GM19035 (cell line): ENCODE results near the gene SH3BP2.

Experiments
- ATAC-seq: cut with Tn5 transposase; IDR thresholded peaks from one replicate; pipeline ENCODE4 v1.9.1; 2021; ENCODE audit not compliant: unreplicated experiment

Gene SH3BP2

GRCh38 chr4:2802618-2803531 is 10.0 kb downstream of the SH3BP2 start:
- ATAC-seq, result no peak

DNA sequence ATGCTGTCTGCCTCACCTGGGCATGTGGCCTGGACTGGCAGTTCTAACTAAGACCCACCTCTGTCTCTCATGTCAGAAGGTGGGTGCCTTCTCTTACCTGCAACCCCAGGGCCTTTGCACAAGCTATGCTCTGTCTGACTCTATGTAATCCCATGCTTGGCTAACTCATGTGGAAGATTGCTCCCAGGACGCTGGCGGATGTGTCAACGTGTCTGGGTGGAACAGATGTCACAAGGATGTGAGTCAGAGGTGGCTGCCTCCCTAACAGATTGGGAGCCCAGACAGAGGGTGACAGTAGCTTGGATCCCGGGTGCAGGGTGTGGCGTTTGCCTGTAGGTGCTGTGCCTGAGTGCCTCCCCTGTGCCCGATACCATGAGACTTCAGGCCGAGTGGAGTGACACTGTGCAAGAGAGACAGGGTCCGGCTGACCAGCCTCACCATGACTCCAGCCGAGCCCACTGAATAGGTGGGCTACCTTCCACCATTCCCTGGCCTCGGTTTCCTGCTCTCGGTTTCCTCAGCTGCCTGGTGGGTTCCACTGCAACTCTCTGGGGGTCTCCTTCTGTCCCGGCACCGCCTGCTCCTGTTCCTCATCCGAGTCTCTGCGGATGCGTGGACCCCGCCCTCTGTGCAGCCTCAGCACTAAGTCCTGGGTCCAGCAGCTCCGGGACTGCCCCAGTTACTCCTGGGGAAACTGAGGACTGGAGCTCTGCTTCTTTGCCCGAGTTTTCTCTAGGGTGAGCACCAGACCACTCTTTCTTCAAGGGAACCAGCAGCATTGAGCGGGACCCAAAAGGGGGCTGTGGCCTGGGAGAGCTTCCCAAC is 11.0 kb downstream of the SH3BP2 start:
- ATAC-seq, result no peak

- no peak for ATAC-seq
These were observed 11.6 kb downstream of the SH3BP2 start for GRCh38 chr4:2804449-2804972.

DNA sequence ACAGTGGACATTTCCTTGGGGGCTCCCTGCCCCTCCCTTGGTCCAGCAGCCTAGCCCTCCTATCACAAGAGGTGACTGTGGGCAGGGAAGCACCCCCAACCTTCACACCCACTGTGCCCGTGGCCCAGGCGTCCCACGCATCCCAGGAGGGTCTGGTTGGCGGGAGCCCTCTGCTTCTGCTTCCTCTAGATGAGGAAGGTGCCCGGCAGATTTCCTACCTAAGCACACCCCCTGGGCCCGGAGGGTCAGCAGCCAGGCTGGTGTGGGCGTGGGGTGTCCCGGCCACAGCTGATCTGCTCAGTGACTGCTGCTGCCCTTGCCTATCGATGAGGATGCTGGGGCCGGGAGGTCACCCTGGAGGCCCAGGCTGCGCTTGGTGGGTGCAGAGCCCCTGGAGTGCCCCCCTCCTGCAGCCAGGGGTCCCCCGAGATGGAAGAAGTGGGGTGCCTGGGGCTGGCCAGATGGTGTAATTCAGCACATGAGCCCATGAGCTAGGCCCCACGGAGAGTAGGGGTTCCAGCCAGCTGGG is 12.2 kb downstream of the SH3BP2 start:
- ATAC-seq, result no peak

DNA sequence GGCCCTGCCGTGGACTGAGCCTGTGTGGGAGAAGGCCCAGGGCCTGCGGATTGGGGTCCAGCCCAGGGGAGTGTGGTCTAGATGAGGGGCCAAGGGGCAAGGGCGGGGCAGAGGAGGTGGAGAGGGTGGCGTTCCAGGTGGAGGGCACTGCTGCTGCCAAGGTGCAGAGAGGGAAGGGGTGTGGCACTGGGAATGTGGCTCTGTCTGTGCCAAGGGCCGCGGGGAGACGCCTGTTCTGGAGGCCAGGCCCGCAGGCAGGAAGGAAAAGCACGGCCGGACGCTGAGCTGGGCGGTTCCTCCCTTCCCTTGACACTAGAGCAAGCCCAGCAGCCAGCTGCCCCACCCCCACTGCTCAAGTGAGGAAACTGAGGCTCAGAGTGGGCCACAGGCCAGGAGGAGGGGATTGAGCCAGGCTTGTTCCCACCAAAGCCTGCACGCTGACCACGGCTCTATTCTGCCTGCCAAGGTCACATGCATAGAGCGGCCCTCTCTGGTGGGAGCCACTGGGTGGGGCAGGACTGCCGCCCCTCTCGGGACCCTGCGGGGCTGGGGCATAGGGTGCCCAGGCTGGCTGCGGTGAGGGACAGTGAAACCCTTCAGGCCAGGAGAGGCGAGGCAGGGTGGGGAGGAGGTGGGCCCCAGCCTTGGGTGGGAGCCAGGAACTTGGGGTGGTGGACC is 13.0 kb downstream of the SH3BP2 start:
- no peak for ATAC-seq

DNA sequence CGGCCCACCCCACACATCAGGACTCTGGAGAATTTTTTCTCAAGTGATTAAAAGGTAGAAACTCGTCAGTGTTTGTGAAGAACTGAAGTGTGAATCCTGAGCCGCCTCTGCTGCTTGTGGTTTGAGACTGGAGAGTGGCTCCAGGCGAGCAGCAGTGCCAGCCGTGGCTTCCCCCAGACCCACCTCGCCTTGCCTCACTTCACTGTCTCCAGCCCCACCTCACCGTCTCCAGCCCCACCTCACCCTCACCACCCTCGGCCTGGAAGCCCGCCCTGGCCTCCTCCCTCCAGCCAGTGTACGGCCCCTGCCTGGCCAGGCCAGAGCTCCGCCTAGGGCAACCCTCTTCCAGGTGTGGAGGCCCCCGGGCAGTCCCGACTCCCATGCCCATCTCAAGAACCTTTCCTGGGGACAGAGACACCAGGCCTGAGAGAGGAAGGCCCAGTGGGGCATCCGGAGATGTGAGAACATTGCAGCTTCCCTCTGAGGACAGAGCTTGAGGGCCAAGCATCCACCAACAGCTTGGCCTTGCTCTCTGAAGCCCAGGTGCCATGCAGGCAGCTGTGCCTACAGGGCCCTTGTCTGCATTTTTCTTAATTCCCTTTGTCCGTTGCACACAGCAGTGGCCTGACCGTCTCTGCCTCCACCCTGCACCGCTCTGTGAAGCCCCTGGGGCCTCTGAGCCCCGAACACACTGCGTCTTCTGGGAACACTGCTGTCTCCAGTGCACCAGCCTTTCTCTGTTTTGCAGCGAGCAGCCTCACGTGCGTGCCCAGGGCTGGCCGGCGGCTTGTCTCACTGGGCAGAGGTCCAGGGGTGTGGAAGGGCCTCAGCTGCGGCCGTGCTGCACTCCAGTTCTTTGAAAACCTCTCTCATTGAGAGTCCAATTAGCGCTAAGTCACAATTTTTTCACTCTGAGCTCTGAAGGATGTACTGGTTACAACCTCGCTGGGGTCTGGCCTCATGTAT is 13.8 kb downstream of the SH3BP2 start:
- ATAC-seq, result no peak

DNA sequence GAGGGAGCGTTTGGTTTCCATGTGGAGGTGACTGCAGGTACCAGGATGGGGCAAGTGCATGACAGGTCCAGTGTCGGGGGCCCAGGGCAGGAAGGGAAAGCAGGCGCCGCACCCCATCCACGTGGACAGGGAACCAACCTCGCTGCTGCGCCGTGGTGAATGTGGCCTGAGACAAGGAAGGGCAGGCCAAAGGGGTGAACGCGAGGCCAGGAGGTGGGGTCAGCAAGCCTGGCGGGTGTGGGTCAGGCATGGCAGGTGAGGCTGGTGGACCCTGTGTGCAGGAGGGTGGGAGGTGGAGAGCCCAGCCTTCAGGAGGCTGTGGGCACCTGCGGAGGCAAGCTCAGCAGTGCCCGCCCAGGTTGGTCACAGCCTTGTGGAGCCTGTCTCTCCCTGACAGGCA is 14.7 kb downstream of the SH3BP2 start:
- ATAC-seq, result no peak

- ATAC-seq, result no peak
These were observed 15.1 kb downstream of the SH3BP2 start for GRCh38 chr4:2808001-2808400.

GRCh38 chr4:2809610-2810180 is 16.8 kb downstream of the SH3BP2 start:
- no peak for ATAC-seq

- no peak for ATAC-seq
These were observed 17.5 kb downstream of the SH3BP2 start for GRCh38 chr4:2810388-2810787.

DNA sequence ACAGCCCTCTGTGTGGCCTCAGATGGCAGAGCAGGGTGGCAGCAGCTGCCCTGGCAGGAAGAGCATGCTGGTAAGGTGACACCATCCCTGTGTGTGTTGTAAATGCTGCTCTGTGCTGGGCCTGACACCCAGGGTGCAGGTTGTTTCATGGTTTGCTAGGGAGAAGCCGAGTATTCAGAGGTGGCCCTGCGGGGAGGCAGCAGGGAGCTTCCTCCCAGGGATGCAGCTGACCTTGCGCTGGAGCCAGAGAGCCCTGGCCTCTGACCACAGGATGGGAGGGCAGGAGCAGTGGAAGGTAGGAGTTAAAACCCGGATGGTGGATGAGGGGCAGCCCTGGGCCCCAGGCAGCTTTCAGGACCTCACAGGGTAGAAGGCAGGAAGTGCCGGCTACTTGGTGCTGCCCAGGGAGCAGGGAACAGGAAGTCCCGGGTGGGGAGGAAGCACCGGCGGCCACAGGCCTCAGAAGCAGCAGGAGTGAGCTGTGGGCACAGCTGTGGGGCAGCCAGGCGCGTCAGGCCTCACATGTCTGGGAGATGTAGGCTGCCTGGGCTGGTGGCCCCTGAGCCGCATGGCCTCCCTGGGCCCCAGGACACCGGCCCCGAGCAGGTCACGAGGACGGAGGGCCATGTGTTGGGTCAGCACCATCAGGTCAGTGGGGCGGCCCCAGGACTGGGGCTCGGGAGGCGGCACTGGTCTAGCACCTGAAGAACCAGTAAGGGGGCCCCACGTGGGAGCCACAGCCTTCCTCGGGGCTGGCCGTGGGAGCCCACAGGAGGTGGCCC is 19.1 kb downstream of the SH3BP2 start:
- peak; percentile 64 for ATAC-seq

GRCh38 chr4:2812612-2813354 is 19.9 kb downstream of the SH3BP2 start:
- ATAC-seq, result no peak

GRCh38 chr4:2813446-2814405 is 20.8 kb downstream of the SH3BP2 start:
- no peak for ATAC-seq

GRCh38 chr4:2814627-2815270 is 21.9 kb downstream of the SH3BP2 start:
- no peak for ATAC-seq

DNA sequence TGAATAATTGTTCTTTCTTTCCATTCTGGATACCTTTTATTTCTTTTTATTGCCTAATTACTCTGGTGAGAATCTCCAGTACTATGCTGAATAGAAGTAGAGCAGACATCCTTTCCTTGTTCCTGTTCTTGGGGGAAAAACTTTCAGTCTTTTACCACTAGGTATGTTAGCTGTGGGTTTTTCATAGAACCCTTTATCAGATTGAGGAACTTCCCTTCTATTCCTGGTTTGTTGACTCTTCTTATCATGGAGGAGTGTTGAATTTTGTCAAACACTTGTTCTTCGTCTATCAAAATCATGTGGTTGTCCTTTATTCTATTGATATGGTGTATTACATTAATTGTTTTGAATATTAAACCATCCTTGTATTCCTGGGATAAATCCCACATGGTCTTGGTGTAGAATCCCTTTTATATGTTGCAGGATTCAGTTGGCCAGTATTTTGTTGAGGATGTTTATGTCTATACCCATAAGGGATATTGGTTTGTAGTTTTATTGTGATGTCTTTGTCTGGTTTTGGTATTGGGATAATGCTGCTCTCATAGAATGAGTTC is 23.6 kb downstream of the SH3BP2 start:
- ATAC-seq, result no peak

DNA sequence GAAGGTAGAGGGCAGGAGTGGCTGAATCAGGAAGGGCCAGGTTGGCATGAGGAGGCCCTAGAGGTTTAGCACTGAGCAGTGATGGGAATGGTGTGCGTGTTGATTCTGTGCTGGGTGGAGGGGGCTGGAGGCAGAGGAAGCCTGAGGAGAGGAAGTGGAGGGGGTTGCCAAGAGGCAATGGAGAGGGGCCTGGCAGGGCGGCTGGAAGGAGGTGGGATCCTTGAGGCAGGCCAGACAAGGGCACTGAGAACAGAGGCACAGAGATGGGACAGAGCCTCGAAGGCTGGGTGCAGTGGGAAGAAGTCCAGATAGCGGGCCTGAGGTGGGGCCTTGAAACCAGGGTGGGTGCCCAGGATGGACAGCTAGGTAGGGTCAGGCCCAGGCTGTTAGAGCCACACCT is 24.3 kb downstream of the SH3BP2 start:
- ATAC-seq, result no peak
